Heart left ventricle (tissue), 16 donors: Measurements from ENCODE around the gene SDR42E2. TPM values are rescaled to one million over a fixed set of nuclear protein-coding genes. Genes with fewer than 3 reads are reported as not detected.

Source experiments
- ATAC-seq, 4 donors: fragments of 200-7000 bp; cut with Tn5 transposase; one replicate each; pipeline ENCODE4 v1.9.1; 2020 to 2022; ENCODE audit warnings: moderate library complexity in 4 of 4, mild to moderate bottlenecking in 3 of 4, moderate number of reproducible peaks in 1 of 4
- DNase-seq, 5 donors: peaks; one replicate each; pipeline ENCODE4 v3.0.0-alpha.2; 2020
- H3K27ac ChIP-seq, 12 donors: fragments of 200-600 bp; sonication (generic) in 4 of 12; one replicate each; pipeline versions ENCODE4 v1.5.0 to v1.8.0; 2016 to 2022; ENCODE audit warnings: mild to moderate bottlenecking in 2 of 12
- H3K27me3 ChIP-seq, 9 donors: fragments of 200-600 bp; sonication (generic) in 2 of 9; one replicate each; pipeline versions ENCODE4 v1.5.1 to v1.8.0; 2016 to 2022; ENCODE audit warnings: mild to moderate bottlenecking in 3 of 9
- H3K36me3 ChIP-seq, 9 donors: fragments of 200-600 bp; sonication (generic) in 2 of 9; one replicate each; pipeline versions ENCODE4 v1.5.0 to v1.8.0; 2018 to 2022; ENCODE audit warnings: mild to moderate bottlenecking in 2 of 9
- H3K4me1 ChIP-seq, 12 donors: fragments of 200-600 bp; sonication (generic) in 4 of 12; one replicate each; pipeline versions ENCODE4 v1.5.0 to v1.8.0; 2016 to 2022; ENCODE audit warnings: mild to moderate bottlenecking in 3 of 12
- H3K4me3 ChIP-seq, 12 donors: fragments of 200-600 bp; sonication (generic) in 4 of 12; one replicate each; pipeline versions ENCODE4 v1.5.0 to v1.8.0; 2017 to 2022; ENCODE audit warnings: mild to moderate bottlenecking in 9 of 12, moderate library complexity in 4 of 12
- H3K9me3 ChIP-seq, 12 donors: fragments of 200-600 bp; sonication (generic) in 4 of 12; one replicate each; pipeline versions ENCODE4 v1.5.0 to v1.8.0; 2016 to 2022; ENCODE audit warnings: mild to moderate bottlenecking in 1 of 12
- CTCF ChIP-seq, 12 donors: fragments of 200-600 bp; sonication (generic) in 4 of 12; IDR thresholded peaks; one replicate each; pipeline versions ENCODE4 v1.5.0 to v1.8.0; 2018 to 2022; ENCODE audit warnings: antibody characterized with exemption in 12 of 12, mild to moderate bottlenecking in 5 of 12
- POLR2A ChIP-seq, 2 donors: fragments of 450-650 bp; IDR thresholded peaks; one replicate each; pipeline ENCODE4 v1.6.1; 2017; ENCODE audit warnings: antibody characterized with exemption in 2 of 2, mild to moderate bottlenecking in 2 of 2, moderate library complexity in 2 of 2
- WGBS, 4 donors: extraction: QIAGEN DNeasy Blood & Tissue Kit in 2 of 4; methylation state at CpG; one replicate each; pipeline versions ENCODE4 v1.1.5 to v1.1.7; 2013 to 2018; 5-methylcytosine and 5-hydroxymethylcytosine counted together
- intact Hi-C, 10 donors: fragments of 100-400 bp; cut with DNase I; formaldehyde crosslinking; loops; one replicate each; pipeline versions ENCODE4 v1.11.1 to v1.14.2; 2022
- polyA plus RNA-seq, 2 donors: library from polyadenylated mRNA; stranded (reverse); fragments of 200-250 nt; gene quantifications; one replicate each; pipeline ENCODE4 v1.2.3, GENCODE V29; 2013
- total RNA-seq, 9 donors: library from RNA; depleted of rRNA in 2 of 9; stranded (reverse); fragments of >200 nt in 2 of 9; fragmentation: NEBNext Ultra II Directional in 3 of 9; extraction: Animal tissue kit (Norgen Biotek cat#: 25700) in 3 of 9; gene quantifications; one replicate each; pipeline versions ENCODE4 v1.1.0 to v1.2.4, GENCODE V29; 2016 to 2023
- donor health status: ischemic (EF 13 %, LVEDD 7.1; RV severe dilation, severe dysfunction).
- donor health status: healthy with polysubstance abuse.
- donor health status: DM: no; HTN: yes; CAD: no.
- donor health status: DM: no; HTN: no; CAD: no.
- donor health status: ischemic (EF 25% LVEDD 6.9; RV normal size, moderate dysfunction).
- donor health status: ischemic (EF 25% LVEDD 5.7; RV mildly dilated, moderate dysfunction).
- donor health status: healthy.
- donor health status: DM: yes; HTN: yes; CAD: no.
- donor health status: ischemic (EF 35%, LVEDD 5.7; RV mildly dilated, moderate dysfunction).
- donor health status: nonischemic (EF 11% LVEDD 7.7; RV severe dilation, severe dysfunction).
- donor health status: DM: yes; HTN: yes; CAD: no.
- donor health status: PGD.
- donor health status: ischemic (EF 29% LVEDD 5.4; RV normal size, mild dysfunction).
- donor health status: nonischemic (EF 23%, LVEDD 6.1; RV moderate dilation, normal function).

Gene SDR42E2
- total and polyA plus RNA-seq, 11 donors = not detected

- peaks cover 0 to 40% (median 5%) of the 10 kb centered on the region in 12 donors for H3K4me1 ChIP-seq
- H3K27me3 ChIP-seq = no peaks in the 10 kb centered on the region
- no peak for ATAC-seq
- peak in 1 of 5 donors; percentile 3 for DNase-seq
- H3K27ac ChIP-seq = peak overlapping the region in 9 of 12 donors; percentile 16 to 86 (median 48)
- no peaks in the 10 kb centered on the region for H3K36me3 ChIP-seq
- WGBS, 4 donors = 70 to 88% (median 83%) methylated on average over 7 of the region's 7 CpGs
- no peak overlapping the region for H3K4me3 ChIP-seq
- no peaks in the 10 kb centered on the region for H3K9me3 ChIP-seq
- TF ChIP-seq POLR2A (IDR thresholded peaks at IDR 0.05) (no peak), CTCF (IDR thresholded peaks at IDR 0.05) (no peak)
- intact Hi-C loops = loop anchor here in 4 of 10 donors (5.0 to 10.0 kb wide), 5 partner anchors 99 to 1034 kb away; partner anchors contain the start of genes CDR2 (in 1 of the 4), POLR3E (in 1 of the 4) and USP31 (in 1 of the 4)
These were observed 36.4 kb downstream of the SDR42E2 start for GRCh38 chr16:22198547-22199293.

GRCh38 chr16:22202261-22202637, 39.9 kb downstream of the SDR42E2 start:
- intact Hi-C loops = loop anchor here in 1 of 10 donors (5.0 kb wide), 1 partner anchor 90 kb away; no protein-coding TSS in a partner anchor
- WGBS, 4 donors = 91 to 94% (median 92%) methylated on average over 6 of the region's 6 CpGs
- no peak for ATAC-seq
- Histone ChIP-seq H3K27ac (no peak overlapping the region), H3K36me3 (no peaks in the 10 kb centered on the region), H3K9me3 (peaks cover 0 to 6% (median 0%) of the 10 kb centered on the region in 12 donors), H3K4me1 (peaks cover 0 to 28% (median 5%) of the 10 kb centered on the region in 12 donors), H3K4me3 (no peak overlapping the region), H3K27me3 (no peaks in the 10 kb centered on the region)
- TF ChIP-seq POLR2A (IDR thresholded peaks at IDR 0.05) (no peak), CTCF (IDR thresholded peaks at IDR 0.05) (no peak)
- DNase-seq = no peak

GRCh38 chr16:22203091-22203490, 40.8 kb downstream of the SDR42E2 start:
- H3K27ac ChIP-seq = no peak overlapping the region
- no peaks in the 10 kb centered on the region for H3K36me3 ChIP-seq
- WGBS, 4 donors = 82 to 91% (median 90%) methylated on average over 5 of the region's 5 CpGs
- H3K27me3 ChIP-seq = no peaks in the 10 kb centered on the region
- intact Hi-C loops = loop anchor here in 1 of 10 donors (5.0 kb wide), 1 partner anchor 89 kb away; no protein-coding TSS in a partner anchor
- TF ChIP-seq POLR2A (IDR thresholded peaks at IDR 0.05) = no peak
- peaks cover 0 to 6% (median 0%) of the 10 kb centered on the region in 12 donors for H3K9me3 ChIP-seq
- no peak for ATAC-seq
- no peak overlapping the region for H3K4me3 ChIP-seq
- H3K4me1 ChIP-seq = peaks cover 0 to 37% (median 13%) of the 10 kb centered on the region in 12 donors
- DNase-seq = peak in 1 of 5 donors; percentile 4

- intact Hi-C loops = loop anchor here in 1 of 10 donors (5.0 kb wide), 1 partner anchor 88 kb away; no protein-coding TSS in a partner anchor
- Histone ChIP-seq H3K27me3 (no peaks in the 10 kb centered on the region), H3K36me3 (no peaks in the 10 kb centered on the region), H3K4me3 (no peak overlapping the region), H3K27ac (no peak overlapping the region), H3K9me3 (peaks cover 0 to 6% (median 0%) of the 10 kb centered on the region in 12 donors), H3K4me1 (peaks cover 0 to 39% (median 16%) of the 10 kb centered on the region in 12 donors)
- 96 to 99% (median 99%) methylated on average over 2 of the region's 2 CpGs for WGBS, 4 donors
- peak in 1 of 5 donors; percentile 4 for DNase-seq
- TF ChIP-seq POLR2A (IDR thresholded peaks at IDR 0.05) (no peak), CTCF (IDR thresholded peaks at IDR 0.05) (no peak)
- no peak for ATAC-seq
These were observed 41.9 kb downstream of the SDR42E2 start for GRCh38 chr16:22204091-22204655.
